GM18517 (cell line): ENCODE data around the gene LMLN.
"Not testable (repeated sequence)": the region's sequence is repeated elsewhere in the genome, so short reads cannot be mapped to it uniquely, and the experiment has no call there.

Source experiments
- ATAC-seq: cut with Tn5 transposase; IDR thresholded peaks from one replicate; pipeline ENCODE4 v1.9.1; 2021; ENCODE audit warnings: mild to moderate bottlenecking, moderate library complexity; ENCODE audit not compliant: unreplicated experiment

LMLN gene

GRCh38 chr3:197955892-197956477 is 4.0 kb upstream of the LMLN start:
- no peak for ATAC-seq

GRCh38 chr3:197956626-197956988 is 3.4 kb upstream of the LMLN start:
- no peak for ATAC-seq

- ATAC-seq: no peak
Observed at GRCh38 chr3:197957790-197958133, 2.3 kb upstream of the LMLN start.

- ATAC-seq: no peak
Observed at GRCh38 chr3:197958346-197958745, 1.7 kb upstream of the LMLN start.

GRCh38 chr3:197958848-197959247 is 1.2 kb upstream of the LMLN start:
- not testable (repeated sequence) for ATAC-seq

- ATAC-seq: no peak
Observed at GRCh38 chr3:197959500-197959890, 522 bp upstream of the LMLN start.

GRCh38 chr3:197960694-197961581 is 921 bp downstream of the LMLN start:
- no peak for ATAC-seq

GRCh38 chr3:197961582-197961945 is 1.5 kb downstream of the LMLN start:
- ATAC-seq: no peak

GRCh38 chr3:197963019-197963637 is 3.1 kb downstream of the LMLN start:
- ATAC-seq: no peak

- ATAC-seq: not testable (repeated sequence)
Observed at GRCh38 chr3:197967337-197967989, 7.4 kb downstream of the LMLN start.

GRCh38 chr3:197970588-197970987 is 10.6 kb downstream of the LMLN start:
- ATAC-seq: no peak

GRCh38 chr3:197974016-197974415 is 14.0 kb downstream of the LMLN start:
- no peak for ATAC-seq

GRCh38 chr3:197975311-197975710 is 15.3 kb downstream of the LMLN start:
- no peak for ATAC-seq

- no peak for ATAC-seq
Observed at GRCh38 chr3:197983076-197983475, 23.1 kb downstream of the LMLN start.

- no peak for ATAC-seq
Observed at GRCh38 chr3:197989651-197990050, 29.6 kb downstream of the LMLN start.

- no peak for ATAC-seq
Observed at GRCh38 chr3:197994736-197995135, 34.7 kb downstream of the LMLN start.

GRCh38 chr3:197996855-197997254 is 36.8 kb downstream of the LMLN start:
- ATAC-seq: no peak

- ATAC-seq: no peak
Observed at GRCh38 chr3:197997936-197998335, 37.9 kb downstream of the LMLN start.

GRCh38 chr3:198017090-198017489 is 57.1 kb downstream of the LMLN start:
- ATAC-seq: no peak

GRCh38 chr3:198018416-198018815 is 58.4 kb downstream of the LMLN start:
- ATAC-seq: no peak

GRCh38 chr3:198019115-198019514 is 59.1 kb downstream of the LMLN start:
- no peak for ATAC-seq

GRCh38 chr3:198021320-198021719 is 61.3 kb downstream of the LMLN start:
- no peak for ATAC-seq
